CD4-positive, alpha-beta memory T cell (primary cell): ENCODE measurements around the gene ALDH3B2. TPM values are rescaled to one million over a fixed set of nuclear protein-coding genes. Genes with fewer than 3 reads are reported as not detected.
"Not testable (repeated sequence)": the region's sequence is repeated elsewhere in the genome, so short reads cannot be mapped to it uniquely, and the experiment has no call there.

Source experiments
- CTCF ChIA-PET: fragments of 350-600 bp; sonication (Branson Sonifier 250); formaldehyde crosslinking; loops from one replicate; lab custom pipeline; 2021; ENCODE audit warnings: inconsistent platforms; ENCODE audit not compliant: partially characterized antibody; lab: Charles Lee
- POLR2A ChIA-PET: fragments of 350-600 bp; sonication (Branson Sonifier 250); formaldehyde crosslinking; loops from one replicate; lab custom pipeline; 2021; ENCODE audit not compliant: partially characterized antibody; lab: Charles Lee
- DNase-seq, 5 donors: peaks; one replicate each; pipeline versions ENCODE4 v3.0.0 to v3.0.0-alpha.2; 2020 to 2022; ENCODE audit warnings: mixed read lengths in 1 of 5
- H3K27ac ChIP-seq: one replicate; pipeline ENCODE4 v1.7.0; 2013; ENCODE audit warnings: low read depth, low read length
- H3K27me3 ChIP-seq: 2 replicates; pipeline ENCODE4 v1.7.0; 2013; ENCODE audit warnings: mild to moderate bottlenecking, low read length, moderate library complexity; ENCODE audit not compliant: insufficient read depth
- H3K36me3 ChIP-seq: 2 replicates; pipeline ENCODE4 v1.7.0; 2013; ENCODE audit warnings: mild to moderate bottlenecking, low read length, moderate library complexity; ENCODE audit not compliant: insufficient read depth
- H3K4me1 ChIP-seq: 2 replicates; pipeline ENCODE4 v1.7.0; 2013; ENCODE audit warnings: mild to moderate bottlenecking, low read length, moderate library complexity; ENCODE audit not compliant: insufficient read depth
- H3K4me3 ChIP-seq, 2 donors: one replicate each; pipeline ENCODE4 v1.7.0; 2013; ENCODE audit warnings: low read length in 2 of 2, mild to moderate bottlenecking in 1 of 2
- H3K9me3 ChIP-seq, 2 donors: one replicate each; pipeline ENCODE4 v1.7.0; 2013; ENCODE audit warnings: low read length in 2 of 2, control low read depth in 1 of 2; ENCODE audit not compliant: control insufficient read depth in 1 of 2
- H3K27ac Mint-ChIP-seq, 7 donors: one replicate each; pipeline ENCODE4 v1.8.0; 2020 to 2021; ENCODE audit warnings: mixed read lengths in 7 of 7, mild to moderate bottlenecking in 6 of 7, inconsistent platforms in 3 of 7, moderate library complexity in 3 of 7
- H3K27me3 Mint-ChIP-seq, 2 donors: one replicate each; pipeline ENCODE4 v1.8.0; 2020 to 2021; ENCODE audit warnings: mixed read lengths in 2 of 2
- H3K36me3 Mint-ChIP-seq, 2 donors: one replicate each; pipeline ENCODE4 v1.8.0; 2020 to 2021; ENCODE audit warnings: mixed read lengths in 2 of 2, inconsistent platforms in 1 of 2, mild to moderate bottlenecking in 1 of 2
- H3K4me1 Mint-ChIP-seq, 4 donors: one replicate each; pipeline ENCODE4 v1.8.0; 2020 to 2021; ENCODE audit warnings: mixed read lengths in 4 of 4, mild to moderate bottlenecking in 1 of 4
- H3K4me3 Mint-ChIP-seq, 8 donors: one replicate each; pipeline ENCODE4 v1.8.0; 2020 to 2021; ENCODE audit warnings: mixed read lengths in 8 of 8, mild to moderate bottlenecking in 7 of 8, moderate library complexity in 6 of 8, inconsistent platforms in 3 of 8
- H3K9me3 Mint-ChIP-seq, 8 donors: one replicate each; pipeline ENCODE4 v1.8.0; 2020 to 2021; ENCODE audit warnings: mixed read lengths in 8 of 8, mild to moderate bottlenecking in 5 of 8, inconsistent platforms in 3 of 8, moderate library complexity in 1 of 8
- intact Hi-C: fragments of 100-400 bp; cut with micrococcal nuclease; formaldehyde crosslinking; loops from one replicate; pipeline ENCODE4 v1.15.1; 2023
- polyA plus RNA-seq, 2 donors: library from polyadenylated mRNA; unstranded; fragments of 300-500 nt; fragmentation: Illumina TruSeq; gene quantifications; one replicate each; pipeline ENCODE4 v1.2.3, GENCODE V29; 2021
- total RNA-seq, 2 experiments: library from RNA; stranded (reverse); gene quantifications; one replicate each; pipeline ENCODE4 v1.2.3, GENCODE V29; 2021

The ALDH3B2 gene
- total and polyA plus RNA-seq, 4 experiments from 2014 or later: not detected

DNA sequence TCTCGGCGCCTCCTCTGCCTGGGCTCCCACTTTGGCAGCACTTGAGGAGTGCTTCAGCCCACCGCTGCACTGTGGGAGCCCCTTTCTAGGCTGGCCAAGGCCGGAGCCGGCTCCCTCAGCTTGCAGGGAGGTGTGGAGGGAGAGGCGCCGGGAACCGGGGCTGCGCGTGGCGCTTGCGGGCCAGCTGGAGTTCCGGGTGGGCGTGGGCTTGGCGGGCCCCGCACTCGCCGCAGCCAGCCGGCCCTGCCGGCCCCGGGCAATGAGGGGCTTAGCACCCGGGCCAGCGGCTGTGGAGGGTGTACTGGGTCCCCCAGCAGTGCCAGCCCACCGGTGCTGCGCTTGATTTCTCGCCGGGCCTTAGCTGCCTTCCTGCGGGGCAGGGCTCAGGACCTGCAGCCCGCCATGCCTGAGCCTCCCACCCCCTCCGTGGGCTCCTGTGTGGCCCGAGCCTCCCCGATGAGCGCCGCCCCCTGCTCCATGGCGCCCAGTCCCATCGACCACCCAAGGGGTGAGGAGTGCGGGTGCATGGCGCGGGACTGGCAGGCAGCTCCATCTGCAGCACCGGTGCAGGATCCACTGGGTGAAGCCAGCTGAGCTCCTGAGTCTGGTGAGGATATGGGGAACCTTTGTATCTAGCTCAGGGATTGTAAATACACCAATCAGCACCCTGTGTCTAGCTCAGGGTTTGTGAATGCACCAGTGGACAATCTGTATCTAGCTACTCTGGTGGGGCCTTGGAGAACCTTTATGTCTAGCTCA, 55.3 kb downstream of the ALDH3B2 start:
- POLR2A ChIA-PET, H3K27me3 Mint-ChIP-seq, H3K4me3 ChIP-seq, H3K9me3 ChIP-seq, H3K9me3 Mint-ChIP-seq, H3K4me3 Mint-ChIP-seq, intact Hi-C loops, H3K36me3 Mint-ChIP-seq, H3K27me3 ChIP-seq, DNase-seq, H3K27ac ChIP-seq, H3K36me3 ChIP-seq, H3K27ac Mint-ChIP-seq: not testable (repeated sequence)
- H3K4me1 Mint-ChIP-seq: peaks cover 6 to 23% (median 10%) of the 10 kb centered on the region in 4 donors
- CTCF ChIA-PET: interaction anchor here (1.4 kb wide), 1 partner anchor 17 kb away, joined by 3 read pairs; no protein-coding TSS in a partner anchor
- H3K4me1 ChIP-seq: peaks cover 22% of the 10 kb centered on the region

DNA sequence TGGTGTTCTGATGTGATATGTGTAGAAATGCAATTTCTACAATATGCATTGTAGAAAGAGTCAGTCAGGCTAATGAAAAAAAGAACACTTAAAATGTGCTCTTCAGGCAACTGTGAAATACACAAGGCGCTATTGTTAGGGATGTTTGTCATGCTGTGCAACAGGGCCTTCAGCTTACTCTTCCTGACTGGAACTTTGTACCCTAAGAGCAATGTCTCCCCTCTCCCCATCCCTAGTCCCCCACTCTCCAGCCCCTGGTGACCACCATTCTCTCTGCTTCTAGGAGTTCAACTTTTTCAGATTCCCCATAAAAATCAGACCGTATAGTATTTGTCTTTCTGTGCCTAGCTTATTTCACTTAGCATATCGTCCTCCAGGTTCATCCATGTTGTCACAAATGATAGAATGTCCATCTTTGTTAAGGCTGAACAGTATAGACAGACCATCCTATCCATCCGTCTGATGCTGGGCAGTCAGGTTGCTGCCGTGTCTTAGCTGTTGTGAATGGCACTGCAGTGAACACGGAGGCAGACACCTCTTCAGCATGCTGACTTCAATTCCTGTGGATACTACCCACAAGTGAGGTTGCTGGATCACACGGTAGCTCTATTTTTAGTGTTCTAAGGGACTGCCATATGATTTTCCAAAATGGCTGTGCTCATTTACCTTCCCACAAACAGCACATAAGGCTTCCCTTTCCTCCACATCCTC, 57.0 kb downstream of the ALDH3B2 start:
- Mint-ChIP-seq H3K27me3 (peaks cover 0 to 2% of the 10 kb centered on the region in 2 donors), H3K4me3 (peak overlapping the region in 3 of 8 donors; percentile 25 to 49 (median 45)), H3K27ac (peak overlapping the region; percentile 39 to 86 (median 72)), H3K9me3 (no peaks in the 10 kb centered on the region), H3K36me3 (peaks cover 1 to 7% of the 10 kb centered on the region in 2 donors), H3K4me1 (peaks cover 13 to 32% (median 20%) of the 10 kb centered on the region in 4 donors)
- H3K36me3 ChIP-seq: no peaks in the 10 kb centered on the region
- intact Hi-C loops: no loop called here
- no peak for DNase-seq
- POLR2A ChIA-PET: interaction anchor here (0.6 to 5.2 kb wide), 2 partner anchors 12 to 13 kb away, joined by 3 to 44 read pairs; partner anchors contain the start of gene NUDT8
- no peaks in the 10 kb centered on the region for H3K9me3 ChIP-seq
- H3K27ac ChIP-seq: no peak overlapping the region
- CTCF ChIA-PET: interaction anchor here (6.9 kb wide), 1 partner anchor 11 kb away, joined by 55 read pairs; the partner anchor contains the start of gene NUDT8
- H3K4me3 ChIP-seq: no peak overlapping the region
- peaks cover 33% of the 10 kb centered on the region for H3K4me1 ChIP-seq
- H3K27me3 ChIP-seq: no peaks in the 10 kb centered on the region

DNA sequence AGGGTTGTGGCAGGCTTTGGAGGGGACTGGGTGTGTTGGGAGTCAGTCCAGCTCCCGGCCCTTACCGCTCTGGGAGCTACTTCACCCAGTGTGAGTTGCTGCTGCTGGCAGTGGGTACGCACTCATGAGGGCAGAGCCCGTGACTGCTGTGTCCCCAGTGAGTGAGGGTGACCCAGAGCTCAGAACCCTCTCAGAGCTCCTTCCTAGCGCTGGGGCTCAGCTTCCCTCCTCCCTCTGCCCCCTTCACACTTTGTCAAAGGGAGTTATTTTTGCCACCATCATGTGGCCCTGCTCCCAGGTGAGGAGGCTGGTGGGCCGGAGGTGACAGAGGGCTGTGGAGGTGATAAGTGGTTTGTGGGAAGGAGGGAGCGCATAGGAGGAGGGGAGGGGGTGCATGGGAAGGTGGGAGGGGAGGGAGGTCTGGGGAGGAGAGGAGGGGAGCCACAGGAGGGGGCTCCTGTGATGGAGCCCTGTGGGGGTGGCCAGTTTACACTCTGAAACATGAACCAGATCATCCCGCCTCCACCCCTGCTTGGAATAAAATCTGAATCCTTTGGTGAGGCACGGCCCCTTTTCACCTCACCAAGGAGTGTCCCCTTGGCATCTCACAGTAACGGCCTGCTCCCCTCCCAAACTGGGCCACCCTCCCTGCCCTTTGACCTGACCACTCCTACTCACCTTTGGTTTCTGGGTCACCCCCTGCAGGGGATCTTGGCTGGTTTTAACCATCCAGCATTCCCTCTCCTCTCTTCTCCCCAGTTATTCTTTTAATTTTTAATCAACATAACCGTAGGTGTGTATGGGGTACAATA, 57.8 kb downstream of the ALDH3B2 start:
- Mint-ChIP-seq H3K36me3 (peaks cover 4 to 11% of the 10 kb centered on the region in 2 donors), H3K9me3 (no peaks in the 10 kb centered on the region), H3K4me3 (peak overlapping the region in 5 of 8 donors; percentile 13 to 85 (median 25)), H3K4me1 (peaks cover 13 to 37% (median 20%) of the 10 kb centered on the region in 4 donors), H3K27me3 (peaks cover 0 to 2% of the 10 kb centered on the region in 2 donors), H3K27ac (peak overlapping the region in 6 of 7 donors; percentile 39 to 86 (median 64))
- Histone ChIP-seq H3K27ac (no peak overlapping the region), H3K9me3 (no peaks in the 10 kb centered on the region), H3K36me3 (peaks cover 5% of the 10 kb centered on the region), H3K4me3 (no peak overlapping the region), H3K27me3 (no peaks in the 10 kb centered on the region), H3K4me1 (peaks cover 33% of the 10 kb centered on the region)
- ChIA-PET POLR2A (interaction anchor here (1.3 to 5.2 kb wide), 2 partner anchors 13 to 180 kb away, joined by 3 to 44 read pairs; partner anchors contain the start of gene NUDT8), CTCF (interaction anchor here (0.8 to 6.9 kb wide), 4 partner anchors 9 to 234 kb away, joined by 3 to 55 read pairs (median 4); partner anchors contain the start of gene NUDT8)
- no peak for DNase-seq
- intact Hi-C loops: no loop called here

DNA sequence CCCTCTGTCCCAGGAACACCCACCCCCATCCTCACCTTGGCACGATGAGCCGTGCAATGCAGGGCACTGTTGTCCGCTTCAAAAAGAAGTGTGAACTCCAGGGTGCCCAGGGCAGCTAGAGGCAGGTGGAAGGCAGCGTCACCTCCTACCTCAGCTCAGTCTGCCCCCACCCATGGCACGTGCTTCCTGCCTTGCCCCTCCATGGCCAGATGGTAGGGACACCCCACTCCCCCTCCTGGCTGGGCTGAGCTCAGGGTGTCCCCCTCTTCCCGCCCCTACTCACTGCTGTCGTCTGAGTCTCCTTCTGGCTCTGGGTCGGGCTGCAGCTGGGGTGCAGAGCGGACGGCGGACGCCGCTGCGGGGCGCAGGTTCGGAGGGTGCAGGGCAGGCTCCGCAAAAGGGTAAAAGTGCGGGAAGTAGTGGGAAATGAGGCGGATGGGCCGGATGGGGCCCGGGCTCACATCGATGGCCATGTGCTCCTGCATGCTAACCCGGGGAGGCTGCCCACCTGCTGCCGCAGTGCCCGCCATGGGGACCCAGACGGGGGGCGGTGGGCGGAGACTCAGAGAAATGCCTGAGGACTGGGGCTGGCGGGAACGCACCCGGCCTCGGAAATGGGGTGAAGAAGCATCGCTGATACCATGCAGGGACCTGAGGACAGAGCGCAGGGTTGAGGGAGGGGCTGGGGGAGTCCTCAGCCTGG, 58.5 kb downstream of the ALDH3B2 start:
- H3K4me3 ChIP-seq: no peak overlapping the region
- H3K27ac ChIP-seq: peak overlapping the region; percentile 25
- ChIA-PET CTCF (interaction anchor here (0.8 to 6.9 kb wide), 6 partner anchors 8 to 234 kb away, joined by 3 to 55 read pairs (median 4); partner anchors contain the start of gene NUDT8), POLR2A (interaction anchor here (1.3 to 5.2 kb wide), 3 partner anchors 14 to 179 kb away, joined by 3 to 44 read pairs (median 22); partner anchors contain the start of genes GSTP1 and NUDT8)
- H3K27ac Mint-ChIP-seq: peak overlapping the region in 4 of 7 donors; percentile 36 to 85 (median 52)
- H3K4me3 Mint-ChIP-seq: peak overlapping the region in 5 of 8 donors; percentile 15 to 85 (median 73)
- intact Hi-C loops: loop anchor here (2.0 kb wide), 1 partner anchor 13 kb away; the partner anchor contains the start of gene NUDT8
- no peaks in the 10 kb centered on the region for H3K9me3 ChIP-seq
- peaks cover 13 to 37% (median 20%) of the 10 kb centered on the region in 4 donors for H3K4me1 Mint-ChIP-seq
- peaks cover 12% of the 10 kb centered on the region for H3K36me3 ChIP-seq
- peaks cover 33% of the 10 kb centered on the region for H3K4me1 ChIP-seq
- no peaks in the 10 kb centered on the region for H3K27me3 ChIP-seq
- H3K27me3 Mint-ChIP-seq: peaks cover 0 to 2% of the 10 kb centered on the region in 2 donors
- peak in 2 of 5 donors; percentile 19 to 25 for DNase-seq
- H3K36me3 Mint-ChIP-seq: peaks cover 4 to 15% of the 10 kb centered on the region in 2 donors
- no peaks in the 10 kb centered on the region for H3K9me3 Mint-ChIP-seq

DNA sequence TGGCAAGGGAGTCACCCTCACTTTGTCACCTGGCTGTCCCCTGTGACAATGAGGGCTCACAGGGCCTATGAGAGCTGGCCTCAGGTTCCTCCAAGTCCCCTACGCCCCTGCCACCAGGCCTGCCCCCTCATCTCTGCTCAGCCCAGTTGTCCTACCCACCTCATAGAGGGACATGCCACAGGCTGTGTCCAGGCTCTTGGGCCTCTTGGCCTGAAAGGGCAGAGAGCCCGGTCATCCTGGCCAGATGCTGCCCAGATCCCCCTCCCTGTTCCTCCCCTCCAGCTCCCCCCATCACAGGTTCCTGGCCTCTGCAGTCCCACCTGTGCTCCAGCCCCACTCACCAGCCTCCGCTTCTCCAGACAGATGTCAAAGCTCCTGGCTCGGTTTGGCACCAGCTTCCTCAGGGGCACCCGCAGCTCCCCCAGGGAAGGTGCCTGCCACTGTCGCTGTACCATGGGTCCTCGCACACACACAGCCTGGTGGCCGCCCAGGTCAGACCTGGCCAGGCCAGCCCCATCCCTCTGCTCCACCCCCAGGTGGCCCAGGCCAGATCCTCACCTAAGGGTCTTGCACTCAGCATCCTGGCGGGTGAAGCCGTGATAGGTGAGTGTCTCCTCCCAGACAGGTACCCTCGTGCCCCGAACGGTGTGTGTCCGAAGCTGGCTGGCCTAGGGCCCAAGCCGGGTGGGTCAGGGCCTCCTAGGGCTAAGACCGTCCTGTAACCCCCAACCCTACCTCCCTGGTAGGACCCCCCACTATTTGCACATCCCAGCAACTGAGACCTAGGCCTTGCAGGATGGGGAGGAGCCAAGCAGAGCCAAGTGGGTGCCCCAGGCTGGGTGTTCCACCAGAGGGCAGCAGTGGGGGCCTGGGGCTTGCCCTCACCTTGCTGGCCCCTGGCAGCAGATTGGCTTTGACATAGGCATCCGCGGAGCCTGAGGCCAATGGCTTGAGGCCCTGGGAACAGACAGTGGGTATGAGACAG, 59.4 kb downstream of the ALDH3B2 start:
- H3K27me3 ChIP-seq: no peaks in the 10 kb centered on the region
- DNase-seq: peak in 3 of 5 donors; percentile 26 to 43 (median 42)
- Mint-ChIP-seq H3K36me3 (peaks cover 4 to 23% of the 10 kb centered on the region in 2 donors), H3K4me3 (peak overlapping the region; percentile 80 to 88 (median 85)), H3K9me3 (no peaks in the 10 kb centered on the region), H3K4me1 (peaks cover 13 to 37% (median 20%) of the 10 kb centered on the region in 4 donors), H3K27ac (peak overlapping the region; percentile 97 to 99 (median 98)), H3K27me3 (peaks cover 0 to 2% of the 10 kb centered on the region in 2 donors)
- ChIA-PET CTCF (interaction anchor here (0.6 to 6.9 kb wide), 19 partner anchors 8 to 264 kb away, joined by 3 to 55 read pairs (median 4); partner anchors contain the start of genes ACY3, NUDT8 and POLD4), POLR2A (interaction anchor here (0.7 to 5.2 kb wide), 13 partner anchors 12 to 375 kb away, joined by 3 to 44 read pairs (median 4); partner anchors contain the start of genes ACY3, GSTP1, NUDT8 and POLD4)
- peaks cover 33% of the 10 kb centered on the region for H3K4me1 ChIP-seq
- peak overlapping the region; percentile 94 for H3K27ac ChIP-seq
- intact Hi-C loops: loop anchor here (1.0 to 2.0 kb wide), 3 partner anchors 9 to 44 kb away; partner anchors contain the start of genes NDUFV1 and NUDT8
- H3K4me3 ChIP-seq: peak overlapping the region; percentile 57 to 59
- H3K9me3 ChIP-seq: no peaks in the 10 kb centered on the region
- H3K36me3 ChIP-seq: peaks cover 21% of the 10 kb centered on the region
